Liver (tissue), 3 donors: Measurements from ENCODE around the gene TNP2.

Experiments
- ATF3 ChIP-seq: IDR thresholded peaks from 2 replicates; pipeline ENCODE4 v1.6.1; 2016; ENCODE audit warnings: antibody characterized with exemption
- CTCF ChIP-seq: fragments of 150-350 bp; IDR thresholded peaks from 2 replicates; pipeline ENCODE4 v1.5.1; 2017; ENCODE audit warnings: improper control_type of control experiment, low read depth, low read length; ENCODE audit not compliant: missing input control
- MAX ChIP-seq: IDR thresholded peaks from 2 replicates; pipeline ENCODE4 v1.6.1; 2016; ENCODE audit warnings: antibody characterized with exemption
- RXRA ChIP-seq, 2 donors: IDR thresholded peaks; 2 replicates each; pipeline ENCODE4 v1.6.1; 2017 to 2018; ENCODE audit warnings: antibody characterized with exemption in 2 of 2, mild to moderate bottlenecking in 1 of 2
- donor health status: healthy.
- donor health status: healthy.

GRCh38 chr16:11295672-11296071 lies 26.5 kb upstream of the TNP2 start:
- no peak for TF ChIP-seq RXRA (IDR thresholded peaks at IDR 0.05)
- TF ChIP-seq CTCF, result no peak
- TF ChIP-seq MAX, result no peak
- no peak for TF ChIP-seq ATF3
